Esophagus muscularis mucosa (tissue), 4 donors: Measurements from ENCODE around the gene CHRNA9.
"Not testable (repeated sequence)": the region's sequence is repeated elsewhere in the genome, so short reads cannot be mapped to it uniquely, and the experiment has no call there.

Experiments used
- CTCF ChIP-seq, 3 experiments: fragments of 200-600 bp in 2 of 3; fragments of 450-650 bp in 1 of 3; sonication (generic) in 2 of 3; IDR thresholded peaks; one replicate each; pipeline ENCODE4 v1.5.1; 2017 to 2019; ENCODE audit warnings: antibody characterized with exemption in 3 of 3, mild to moderate bottlenecking in 2 of 3, moderate library complexity in 1 of 3
- EP300 ChIP-seq: sonication (generic); formaldehyde crosslinking; IDR thresholded peaks from one replicate; pipeline ENCODE4 v1.6.1; 2017; ENCODE audit warnings: antibody characterized with exemption
- POLR2A ChIP-seq: fragments of 450-650 bp; IDR thresholded peaks from one replicate; pipeline ENCODE4 v1.6.1; 2017; ENCODE audit warnings: antibody characterized with exemption, moderate library complexity, mild to moderate bottlenecking, low read depth

GRCh38 chr4:40392241-40392640 is 57.1 kb downstream of the CHRNA9 start:
- not testable (repeated sequence) for TF ChIP-seq CTCF (IDR thresholded peaks at IDR 0.05); POLR2A; EP300
